ENCODE data around the gene ADGRV1.
A peak's percentile ranks its signal among the peaks of the same experiment; 100 is the strongest.

ADGRV1 gene

DNA sequence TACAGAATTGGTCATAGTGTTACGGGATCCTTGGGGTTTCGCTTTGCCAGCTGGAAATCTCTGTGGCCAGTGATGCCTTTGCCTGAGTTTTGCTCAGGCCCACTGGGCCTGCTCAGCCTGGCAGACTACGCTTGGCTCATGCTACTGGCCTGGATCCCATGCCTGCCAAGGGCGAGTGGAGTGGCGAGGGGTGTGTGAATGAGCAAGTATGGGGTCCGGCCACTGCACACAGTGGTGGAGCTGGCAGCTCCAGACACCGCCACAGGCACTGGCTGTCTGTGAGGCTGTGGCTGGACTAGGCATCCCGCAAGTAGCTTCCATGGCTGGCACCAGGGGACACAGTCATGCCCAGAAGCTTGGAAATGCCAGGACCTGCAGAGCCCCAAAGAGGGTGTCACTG, 584.2 kb downstream of the ADGRV1 start:
- DNase-seq: peak in 4 of 14 donors; percentile 5 to 69 (median 27)

DNA sequence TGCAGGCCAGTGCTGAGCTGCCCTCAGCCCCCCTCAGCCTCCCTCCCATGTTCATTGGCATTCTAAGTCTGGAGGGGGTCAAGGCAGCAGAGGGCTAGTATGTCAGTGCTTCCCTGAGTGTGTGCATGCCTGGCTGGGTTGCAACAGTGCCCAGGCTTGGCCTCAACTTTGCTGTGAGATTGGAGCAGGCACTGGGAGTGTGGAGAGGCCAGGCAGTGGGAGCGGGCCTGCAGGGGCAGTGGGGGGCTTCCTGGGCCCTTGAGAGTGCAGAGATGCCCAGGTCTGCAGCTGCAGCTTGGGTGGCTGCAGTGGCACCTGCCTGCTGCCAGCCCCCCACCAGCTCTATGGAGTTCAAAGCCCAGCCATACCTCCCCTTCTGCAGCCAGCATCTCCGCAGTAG, 585.2 kb downstream of the ADGRV1 start:
- no peak for DNase-seq

DNA sequence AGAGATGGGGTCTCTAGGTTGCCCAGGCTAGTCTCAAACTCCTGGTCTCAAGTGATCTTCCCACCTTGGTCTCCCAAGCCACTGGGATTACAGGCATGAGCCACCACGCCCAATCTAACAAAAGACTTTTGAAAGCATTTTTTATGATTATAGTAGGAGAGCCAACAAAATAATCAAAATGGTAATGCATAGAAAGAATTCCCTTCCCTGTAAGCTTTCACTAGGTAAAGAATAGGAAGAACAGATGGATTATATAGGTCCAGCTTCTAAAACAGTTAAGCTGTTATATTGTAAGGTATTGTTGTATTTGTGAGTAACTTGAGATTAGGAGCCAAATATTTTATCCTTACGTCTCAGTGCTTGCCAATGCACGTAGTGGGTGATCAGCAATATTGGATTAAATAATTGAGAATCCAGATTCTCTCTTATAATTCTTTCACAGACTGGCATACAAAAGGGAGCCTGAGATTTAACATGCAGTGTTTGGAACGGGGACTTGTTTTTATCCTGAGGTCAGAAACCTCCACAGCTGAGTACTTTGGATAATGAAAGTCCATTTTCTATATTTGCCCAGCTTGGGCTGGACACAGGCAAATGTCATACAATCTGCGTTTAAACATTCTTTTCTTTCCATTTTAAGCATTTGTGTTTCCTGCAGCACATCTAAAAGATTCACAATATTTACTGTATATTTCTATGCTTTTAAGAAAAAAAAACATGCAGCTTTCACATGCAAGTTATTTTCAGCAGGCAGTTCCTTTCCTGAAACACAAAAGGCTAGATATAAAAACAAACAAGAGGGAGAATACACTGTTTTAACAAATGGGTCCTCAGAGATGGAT, 586.1 kb downstream of the ADGRV1 start:
- DNase-seq: peak in 1 of 14 donors; percentile 40

DNA sequence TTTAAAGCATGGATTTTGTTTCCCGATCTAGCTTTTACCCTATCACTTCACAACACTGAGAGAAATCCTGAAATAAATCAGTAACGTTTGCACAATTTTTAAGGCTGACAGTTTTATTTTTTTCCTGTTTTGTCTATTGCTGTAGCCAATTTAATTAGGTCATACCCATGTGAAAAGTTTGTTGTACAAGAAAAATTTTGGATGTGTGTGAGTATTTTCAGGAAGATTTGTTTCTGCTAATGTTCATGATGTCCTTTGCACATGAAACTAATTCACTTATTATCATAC, 586.7 kb downstream of the ADGRV1 start:
- DNase-seq: no peak

DNA sequence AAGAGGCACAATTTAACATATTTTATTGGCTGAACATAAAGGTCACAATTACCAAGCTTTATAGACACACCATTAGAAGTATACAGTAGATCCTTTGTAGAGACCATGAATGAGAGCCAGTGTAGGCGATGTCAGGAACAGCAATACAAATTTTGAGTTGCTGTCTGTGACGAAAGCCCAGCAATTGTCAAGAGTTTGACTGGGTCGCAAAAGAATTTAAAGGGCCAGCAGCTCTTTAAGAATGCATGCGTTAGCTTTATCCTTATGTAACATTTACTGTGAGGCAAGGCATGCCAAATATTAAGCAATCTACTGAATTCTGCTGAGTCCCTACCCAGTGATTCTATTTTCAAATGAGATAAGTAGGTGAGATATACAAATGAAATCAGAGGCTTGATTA, 587.6 kb downstream of the ADGRV1 start:
- DNase-seq: no peak

DNA sequence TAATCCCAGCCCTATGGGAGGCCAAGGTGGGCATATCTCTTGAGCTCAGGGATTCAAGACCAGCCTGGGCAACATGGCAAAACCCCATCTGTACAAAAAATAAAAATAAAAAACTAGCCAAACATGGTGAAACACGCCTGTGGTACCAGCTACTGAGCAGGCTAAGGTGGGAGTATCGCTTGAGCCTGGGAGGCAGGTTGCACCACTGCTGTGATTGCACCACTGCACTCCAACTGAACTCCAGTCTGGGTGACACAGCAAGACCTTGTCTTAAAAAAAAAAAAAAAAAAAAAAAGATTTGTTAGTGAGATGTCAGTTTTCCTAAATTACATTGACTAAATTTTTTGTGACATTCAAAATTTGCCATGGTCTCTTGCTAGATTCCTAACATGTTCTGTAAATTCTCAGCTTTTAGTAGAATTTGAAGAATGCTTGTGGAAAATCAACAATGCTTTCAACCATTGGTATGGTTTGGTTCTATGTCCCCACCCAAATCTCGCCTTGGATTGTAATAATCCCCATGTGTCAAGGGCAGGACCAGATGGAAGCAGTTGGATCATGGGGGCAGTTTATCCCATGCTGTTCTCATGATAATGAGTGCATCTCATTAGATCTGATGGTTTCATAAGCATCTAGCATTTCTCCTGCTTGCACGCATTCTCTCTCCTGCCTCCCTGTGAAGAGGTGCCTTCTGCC, 588.5 kb downstream of the ADGRV1 start:
- no peak for DNase-seq

DNA sequence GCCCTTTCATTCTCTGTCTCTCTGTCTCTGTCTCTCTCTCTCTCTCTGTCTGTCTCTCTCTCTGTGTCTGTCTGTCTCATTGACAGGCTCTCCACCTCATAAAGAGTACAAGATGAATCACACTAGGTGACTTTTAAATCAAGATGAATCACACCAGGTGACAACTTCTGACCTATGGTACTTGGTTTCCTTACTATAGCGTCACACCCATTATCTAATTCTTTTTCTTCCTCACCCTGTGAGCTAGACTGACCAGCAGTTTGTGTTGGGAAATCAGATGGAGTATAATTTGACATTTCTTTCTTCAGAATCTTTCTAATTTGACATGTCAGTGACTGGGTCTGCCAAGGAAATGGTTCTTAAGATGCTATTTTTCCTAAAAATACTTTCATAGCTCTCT, 591.6 kb downstream of the ADGRV1 start:
- no peak for DNase-seq

DNA sequence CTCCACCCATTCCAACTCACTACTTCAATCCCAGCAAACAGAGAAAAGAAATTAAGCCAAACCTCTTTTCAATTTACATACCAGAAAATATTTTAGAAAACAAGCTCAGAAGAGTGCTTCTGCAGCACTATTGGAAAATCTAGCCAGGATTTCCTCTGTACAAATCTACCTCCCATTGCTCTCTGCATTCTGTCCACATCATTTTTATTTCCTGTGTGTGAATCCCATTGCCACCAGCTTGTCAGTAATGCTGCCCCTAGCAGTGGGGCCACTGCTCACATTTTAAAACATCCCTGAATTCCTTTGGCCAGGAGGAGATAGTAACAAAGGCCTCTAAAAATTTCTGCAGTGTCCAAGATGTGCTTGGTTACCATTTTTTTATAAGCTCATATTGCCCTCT, 592.0 kb downstream of the ADGRV1 start:
- DNase-seq: no peak

DNA sequence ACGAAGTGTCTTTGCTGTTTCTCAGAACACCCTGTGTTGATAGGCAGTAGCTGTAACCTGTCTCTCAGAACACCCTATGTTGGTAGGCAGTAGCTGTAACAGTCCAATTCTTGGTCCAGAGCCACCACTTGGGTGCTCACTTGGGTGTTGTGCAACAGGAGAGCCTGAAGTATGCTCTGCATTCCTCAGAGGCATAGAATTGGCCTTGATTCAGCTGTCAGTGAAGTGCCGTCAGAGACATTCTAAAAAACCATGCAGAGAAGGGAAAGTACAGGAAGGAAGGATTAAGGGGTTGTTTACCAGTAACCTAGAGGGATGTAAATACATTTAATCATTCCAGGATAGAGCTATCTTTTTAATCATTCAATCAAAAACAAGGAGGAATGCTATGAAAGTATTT, 593.4 kb downstream of the ADGRV1 start:
- no peak for DNase-seq

DNA sequence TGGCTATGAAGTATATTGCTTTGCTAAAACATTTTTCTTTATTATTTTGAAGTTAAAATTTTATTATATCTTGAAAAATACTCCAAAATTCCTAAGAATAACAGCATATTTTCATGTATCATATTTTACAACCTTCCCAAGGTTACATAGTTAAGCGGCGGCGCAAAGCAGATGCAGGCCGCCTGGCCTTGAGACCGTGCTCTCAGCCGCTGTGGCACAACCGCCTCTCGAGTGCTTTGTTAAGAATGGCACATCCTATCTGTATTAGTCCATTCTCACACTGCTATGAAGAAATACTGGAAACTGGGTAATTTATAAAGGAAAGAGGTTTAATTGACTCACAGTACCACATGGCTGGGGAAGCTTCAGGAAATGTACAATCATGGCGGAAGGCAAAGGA, 595.7 kb downstream of the ADGRV1 start:
- no peak for DNase-seq

DNA sequence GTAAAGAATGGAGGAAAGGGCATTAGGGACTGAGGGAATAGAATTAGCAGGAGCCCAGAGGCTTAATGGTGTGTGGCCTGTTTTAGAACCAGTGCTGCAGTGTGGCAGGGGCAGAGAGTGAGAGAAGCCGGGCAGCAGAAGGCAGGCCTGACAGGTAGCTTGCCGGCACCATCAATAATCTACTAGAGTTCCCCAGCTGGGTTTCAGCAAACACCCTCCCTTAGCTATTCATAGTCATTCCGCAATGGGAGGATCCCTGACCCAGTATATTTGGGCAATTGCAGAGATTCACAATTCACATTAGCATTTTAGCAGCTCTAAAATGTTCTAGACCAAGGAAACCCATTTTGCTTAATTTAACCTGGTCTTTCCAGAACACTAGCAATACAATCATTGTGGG, 596.7 kb downstream of the ADGRV1 start:
- no peak for DNase-seq

DNA sequence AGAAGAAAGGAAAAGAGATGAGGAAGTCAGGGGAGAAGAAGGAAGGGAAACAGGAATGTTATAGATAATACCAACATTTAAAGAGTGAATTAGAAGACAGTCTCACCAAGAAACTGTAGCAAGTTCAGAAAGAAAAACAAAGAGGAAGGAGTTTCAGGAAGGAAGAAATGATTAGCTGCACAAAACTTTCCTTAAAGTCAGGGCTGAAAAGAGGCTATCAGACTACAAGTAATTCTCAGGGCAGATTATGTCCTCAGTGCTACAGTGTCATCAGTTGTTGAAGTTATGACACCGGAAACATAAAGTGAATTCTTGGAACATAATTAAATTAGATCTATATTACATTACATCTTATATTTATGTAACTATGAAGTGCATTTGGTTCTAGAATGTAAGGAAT, 597.6 kb downstream of the ADGRV1 start:
- no peak for DNase-seq

DNA sequence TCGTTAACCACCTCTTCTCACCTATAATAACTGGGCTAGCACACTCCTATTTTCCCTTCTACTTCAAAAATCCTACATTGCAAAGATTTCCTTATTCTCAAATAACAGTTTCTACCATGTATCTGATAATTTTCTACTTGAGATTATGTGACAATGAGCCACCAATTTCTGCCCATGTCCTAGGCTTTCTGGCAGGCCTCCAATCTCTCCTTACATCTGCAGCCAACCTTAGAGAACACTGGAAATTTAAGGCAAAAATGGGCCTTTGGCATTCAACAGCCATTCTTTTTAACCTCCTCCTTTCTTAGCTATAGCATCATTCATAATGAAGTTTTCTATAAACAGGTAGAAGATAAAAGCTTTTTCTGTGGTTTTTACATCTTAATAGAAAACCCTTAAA, 599.4 kb downstream of the ADGRV1 start:
- DNase-seq: no peak

DNA sequence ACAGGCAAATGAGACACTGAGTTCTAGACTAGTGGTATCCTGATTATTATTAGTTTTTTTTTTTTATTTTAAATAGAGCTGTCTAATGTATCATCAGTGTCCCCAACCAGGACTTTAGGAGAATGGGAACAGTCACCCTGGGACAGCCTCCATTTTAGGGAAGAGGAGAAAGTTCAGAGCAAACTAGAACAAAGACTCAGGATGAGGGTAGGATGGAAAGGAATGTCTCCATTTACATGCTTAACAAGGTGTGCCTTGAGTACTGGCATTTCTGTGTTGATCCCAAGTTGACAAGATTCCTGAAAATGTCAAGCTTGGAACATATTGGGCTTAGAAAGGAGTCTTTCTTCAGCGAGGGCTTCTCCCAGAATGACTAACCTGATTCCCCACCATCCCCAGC, 601.0 kb downstream of the ADGRV1 start:
- DNase-seq: no peak

DNA sequence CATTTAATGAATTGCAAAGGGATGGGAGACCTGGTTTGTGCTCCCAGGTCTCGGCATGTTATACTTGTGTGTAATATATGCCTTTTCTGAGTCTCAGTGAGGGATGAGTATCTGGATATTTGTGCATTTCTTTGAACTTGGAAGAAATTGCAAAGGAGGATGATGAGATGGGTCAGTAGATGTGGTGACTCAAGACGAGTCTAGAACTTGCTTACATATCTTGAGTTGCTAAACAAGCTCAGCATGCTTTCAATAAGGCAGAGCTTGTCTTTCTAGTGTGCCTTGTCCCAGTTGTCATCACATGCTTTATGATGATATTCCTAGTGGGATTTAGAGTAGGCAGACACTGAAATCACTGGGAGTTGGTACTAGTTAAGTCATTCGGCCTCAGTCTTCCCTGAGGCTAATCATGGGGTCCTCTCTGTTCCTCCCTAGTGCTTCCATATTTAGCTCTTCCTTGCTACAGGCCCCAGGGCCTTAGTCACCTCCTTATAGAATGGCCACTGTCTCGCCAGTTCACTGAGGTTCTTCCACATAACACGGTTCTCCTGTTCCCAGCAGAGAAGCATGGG, 602.2 kb downstream of the ADGRV1 start:
- DNase-seq: no peak

DNA sequence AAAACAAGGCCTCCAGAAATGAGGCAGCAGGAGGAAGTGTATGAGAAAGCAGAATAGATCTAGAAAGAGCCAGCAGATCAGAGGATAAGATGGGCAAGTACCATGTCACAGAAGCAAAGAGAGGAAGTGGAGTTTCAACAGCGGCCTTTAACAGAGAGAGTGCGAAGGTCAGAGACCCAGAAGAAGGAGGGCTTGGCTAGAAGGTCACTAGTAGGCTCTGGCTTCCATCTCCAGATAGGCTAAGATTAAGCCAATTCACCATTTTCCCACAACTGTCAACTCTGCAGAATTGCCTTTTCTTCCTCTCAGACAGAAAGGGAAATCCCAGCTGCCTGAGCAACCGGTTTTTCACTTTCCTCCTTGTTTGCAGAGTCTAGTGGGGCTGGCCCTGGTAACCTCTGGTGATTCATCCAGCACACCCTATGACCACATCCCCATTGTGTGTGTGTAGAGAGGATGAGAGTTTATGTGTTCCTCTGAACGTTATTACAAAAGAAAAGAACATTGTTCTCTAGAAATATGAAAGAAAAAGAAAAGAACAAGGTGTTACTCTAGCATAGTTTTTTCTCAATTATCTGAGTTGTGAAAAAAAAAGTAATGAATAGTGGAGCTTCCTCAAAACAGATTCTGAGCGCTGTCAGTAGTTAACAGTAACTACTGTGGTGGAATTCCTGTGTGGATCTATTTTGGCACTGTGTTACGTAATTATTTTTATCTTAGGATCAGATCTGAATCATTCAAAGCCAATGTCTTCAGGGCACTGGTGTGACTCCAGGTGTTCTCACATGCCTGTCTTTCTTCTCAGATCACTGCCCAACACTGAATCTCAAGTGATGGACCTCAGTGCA, 604.2 kb downstream of the ADGRV1 start:
- peak in 8 of 14 donors; percentile 9 to 71 (median 18) for DNase-seq

DNA sequence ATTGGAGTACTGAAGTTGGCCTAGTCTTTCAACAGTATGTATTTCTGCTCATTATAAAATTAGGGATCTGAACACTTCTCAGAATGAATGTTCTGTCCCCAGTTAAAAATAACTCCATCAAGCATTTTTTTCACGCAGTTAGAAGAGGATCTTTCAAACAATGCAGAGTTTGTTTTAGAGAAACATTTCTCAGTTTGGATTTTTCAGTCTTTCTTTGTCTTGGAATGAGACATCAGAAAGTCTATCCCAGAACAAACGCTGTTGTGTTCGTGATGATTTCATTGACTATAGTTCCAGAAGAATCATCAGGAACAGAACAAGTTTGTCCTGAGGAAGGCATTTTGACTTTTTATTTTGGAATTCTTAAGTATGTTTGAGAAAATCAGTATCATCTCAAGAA, 605.8 kb downstream of the ADGRV1 start:
- DNase-seq: no peak

DNA sequence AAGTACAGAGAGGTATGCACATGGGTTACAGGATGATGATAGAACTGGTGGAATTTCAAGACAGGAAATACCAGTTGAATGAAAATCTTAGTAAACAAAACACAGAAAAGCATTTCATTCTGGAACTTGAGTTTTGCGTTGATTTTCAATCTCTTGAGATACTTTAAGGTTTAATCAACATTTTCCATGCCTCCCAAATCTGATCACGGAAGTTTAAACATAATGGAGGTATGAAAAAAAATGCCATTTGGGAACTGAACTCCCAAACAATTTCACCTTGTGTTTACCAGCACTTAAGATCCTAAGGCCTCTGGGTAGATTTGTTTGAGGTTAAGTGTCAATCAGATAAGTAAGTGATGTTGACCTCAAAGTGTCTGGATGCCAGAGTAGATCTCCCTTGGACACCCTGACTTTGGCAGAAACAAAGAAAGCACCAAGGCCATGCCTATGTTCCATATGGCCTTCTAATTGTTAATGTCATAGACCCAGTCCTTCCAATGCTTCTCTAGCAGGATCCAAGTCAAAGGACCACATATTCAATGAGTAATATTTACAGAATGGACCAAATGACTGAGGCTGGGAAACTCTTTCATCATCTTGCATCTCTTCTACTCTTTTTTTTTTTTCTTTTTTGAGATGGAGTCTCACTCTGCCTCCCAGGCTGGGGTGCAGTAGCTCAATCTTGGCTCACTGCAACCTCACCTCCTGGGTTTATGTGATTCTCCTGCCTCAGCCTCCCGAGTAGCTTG, 607.6 kb downstream of the ADGRV1 start:
- no peak for DNase-seq

DNA sequence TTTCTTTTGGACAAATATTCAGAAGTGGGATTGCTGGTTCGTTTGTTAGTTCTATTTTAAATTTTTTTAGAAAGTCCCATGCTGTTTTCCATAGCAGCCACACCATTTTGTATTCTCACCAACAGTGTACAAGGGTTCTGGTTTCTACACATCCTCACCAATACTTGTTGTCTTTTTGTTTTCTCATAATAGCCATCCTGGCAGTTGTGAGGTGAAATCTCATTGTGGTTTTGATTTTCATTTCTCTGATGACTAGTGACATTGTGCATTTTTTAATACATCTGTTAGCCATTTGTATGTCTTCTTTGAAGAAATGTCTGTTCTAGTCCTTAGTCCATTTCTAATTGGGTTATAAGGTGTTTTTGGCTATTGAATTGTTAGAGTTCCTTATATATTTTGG, 610.3 kb downstream of the ADGRV1 start:
- no peak for DNase-seq

DNA sequence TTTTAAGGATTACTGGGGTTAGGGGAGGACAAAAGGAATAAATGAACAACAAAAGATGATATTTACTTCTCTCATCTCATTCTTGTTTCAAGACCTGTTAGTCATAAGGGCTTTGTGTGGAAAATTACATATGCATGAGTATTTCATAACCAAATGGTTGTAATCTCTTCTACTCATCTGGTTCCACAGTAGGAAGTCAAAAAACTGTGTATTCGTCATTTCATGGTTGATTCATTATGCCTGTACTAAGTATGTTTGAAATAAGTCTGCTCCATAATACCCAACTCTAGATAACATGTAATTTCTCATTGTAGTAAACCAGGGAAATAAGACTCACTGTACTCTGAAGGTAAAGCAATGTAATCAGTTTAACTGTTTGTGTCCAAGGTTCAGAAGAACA, 611.7 kb downstream of the ADGRV1 start:
- DNase-seq: no peak

DNA sequence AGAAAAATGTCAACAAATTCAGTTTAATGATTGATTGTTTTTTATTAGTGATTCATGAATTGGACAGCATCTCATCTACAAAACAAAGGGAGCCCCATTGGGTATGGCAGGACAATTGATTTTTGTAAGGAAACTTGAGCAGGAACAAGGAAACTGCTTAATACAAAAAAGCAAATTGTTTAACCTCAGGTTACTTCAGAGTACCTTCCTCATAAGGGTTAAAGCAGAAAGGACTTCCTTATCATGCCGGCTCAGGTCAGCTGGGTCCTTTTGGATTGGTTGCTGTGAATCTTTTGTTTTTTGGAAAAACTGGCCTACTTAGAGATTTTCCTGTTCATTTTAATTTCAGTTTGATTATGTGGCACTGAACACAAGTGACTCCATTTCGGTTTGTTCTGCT, 612.7 kb downstream of the ADGRV1 start:
- no peak for DNase-seq

DNA sequence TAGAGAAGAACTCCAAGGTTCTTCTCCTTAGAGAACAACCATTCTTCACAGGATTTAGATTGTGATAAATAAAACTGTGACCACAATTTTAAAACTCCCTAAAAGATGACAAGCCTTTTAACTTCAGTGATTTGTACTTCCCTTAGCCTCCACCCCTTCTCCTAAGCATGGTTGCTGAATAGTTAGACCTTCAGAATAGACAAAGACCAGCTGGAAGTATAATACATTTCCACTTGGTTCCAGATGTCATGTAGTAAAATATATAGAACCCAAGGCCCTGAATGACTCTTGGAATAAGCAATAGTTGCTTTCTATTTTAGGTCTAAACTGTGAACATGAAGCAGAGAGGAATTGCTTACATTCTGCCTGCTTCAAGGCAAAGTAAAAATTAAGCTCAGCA, 615.8 kb downstream of the ADGRV1 start:
- no peak for DNase-seq
